Muscle layer of duodenum (tissue), 2 donors: ENCODE data around the gene RBSN.

ENCODE experiments used
- H3K27ac ChIP-seq: one replicate; pipeline ENCODE4 v1.7.0; 2013; ENCODE audit warnings: mild to moderate bottlenecking, low read length
- H3K27me3 ChIP-seq: one replicate; pipeline ENCODE4 v1.7.0; 2013; ENCODE audit warnings: low read depth, mild to moderate bottlenecking, control low read depth, low read length
- H3K36me3 ChIP-seq, 2 donors: one replicate each; pipeline ENCODE4 v1.7.0; 2013; ENCODE audit warnings: low read length in 2 of 2, control low read depth in 1 of 2, mild to moderate bottlenecking in 1 of 2; ENCODE audit not compliant: insufficient read depth in 2 of 2, control insufficient read depth in 1 of 2
- H3K4me1 ChIP-seq, 2 donors: one replicate each; pipeline ENCODE4 v1.7.0; 2013; ENCODE audit warnings: low read length in 2 of 2, mild to moderate bottlenecking in 2 of 2, control low read depth in 1 of 2, moderate library complexity in 1 of 2; ENCODE audit not compliant: insufficient read depth in 2 of 2, control insufficient read depth in 1 of 2
- H3K4me3 ChIP-seq, 2 donors: one replicate each; pipeline ENCODE4 v1.7.0; 2013; ENCODE audit warnings: low read length in 2 of 2, low read depth in 1 of 2, mild to moderate bottlenecking in 1 of 2
- H3K9me3 ChIP-seq, 2 donors: one replicate each; pipeline ENCODE4 v1.7.0; 2013; ENCODE audit warnings: low read length in 2 of 2, control low read depth in 1 of 2, mild to moderate bottlenecking in 1 of 2; ENCODE audit not compliant: control insufficient read depth in 1 of 2
- donor health status: healthy.

The RBSN gene

GRCh38 chr3:15041950-15042349 lies 57.0 kb downstream of the RBSN start:
- Histone ChIP-seq H3K27ac (no peak overlapping the region), H3K4me1 (peaks cover 0 to 9% of the 10 kb centered on the region in 2 donors), H3K4me3 (no peak overlapping the region), H3K27me3 (no peaks in the 10 kb centered on the region), H3K36me3 (peaks cover 86 to 91% of the 10 kb centered on the region in 2 donors), H3K9me3 (no peaks in the 10 kb centered on the region)

- no peaks in the 10 kb centered on the region for H3K9me3 ChIP-seq
- H3K27me3 ChIP-seq, result no peaks in the 10 kb centered on the region
- no peak overlapping the region for H3K4me3 ChIP-seq
- peaks cover 0 to 9% of the 10 kb centered on the region in 2 donors for H3K4me1 ChIP-seq
- H3K36me3 ChIP-seq, result peaks cover 75 to 83% of the 10 kb centered on the region in 2 donors
- no peak overlapping the region for H3K27ac ChIP-seq
Measured at GRCh38 chr3:15040844-15041243, 58.1 kb downstream of the RBSN start.

- Histone ChIP-seq H3K4me3 (no peak overlapping the region), H3K4me1 (peaks cover 0 to 3% of the 10 kb centered on the region in 2 donors), H3K27ac (no peak overlapping the region), H3K9me3 (no peaks in the 10 kb centered on the region), H3K36me3 (peaks cover 70 to 71% of the 10 kb centered on the region in 2 donors), H3K27me3 (no peaks in the 10 kb centered on the region)
Measured at GRCh38 chr3:15038306-15038705, 60.6 kb downstream of the RBSN start.

DNA sequence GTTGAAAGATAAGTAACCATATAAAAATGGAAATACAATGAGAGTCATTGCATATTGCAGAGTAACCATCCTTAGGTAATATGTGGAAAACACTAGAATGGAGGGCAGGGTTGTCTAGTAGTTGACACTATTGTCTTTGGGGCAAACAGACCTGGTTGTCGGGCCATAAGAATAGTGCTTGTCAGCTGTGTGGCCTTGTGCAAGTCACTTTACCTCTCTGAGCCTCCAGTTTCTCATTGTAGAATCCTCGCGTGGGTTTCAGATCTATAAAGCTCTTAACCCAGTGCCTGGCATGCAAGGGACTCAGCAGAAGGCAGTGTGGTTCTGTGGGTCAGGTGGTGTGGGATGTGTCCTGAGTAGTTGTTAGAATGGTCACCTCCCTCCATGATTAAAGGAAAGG lies 65.8 kb downstream of the RBSN start:
- peaks cover 60 to 64% of the 10 kb centered on the region in 2 donors for H3K36me3 ChIP-seq
- no peaks in the 10 kb centered on the region for H3K9me3 ChIP-seq
- H3K27me3 ChIP-seq, result no peaks in the 10 kb centered on the region

GRCh38 chr3:15032650-15033049 lies 66.3 kb downstream of the RBSN start:
- H3K27ac ChIP-seq, result no peak overlapping the region
- no peak overlapping the region for H3K4me3 ChIP-seq
- peaks cover 57 to 63% of the 10 kb centered on the region in 2 donors for H3K36me3 ChIP-seq
- no peaks in the 10 kb centered on the region for H3K27me3 ChIP-seq
- H3K4me1 ChIP-seq, result no peaks in the 10 kb centered on the region
- H3K9me3 ChIP-seq, result no peaks in the 10 kb centered on the region

More for the DNA sequence above, 65.8 kb downstream of the RBSN start:
- Histone ChIP-seq H3K4me3 (no peak overlapping the region), H3K27ac (no peak overlapping the region), H3K4me1 (no peaks in the 10 kb centered on the region)

GRCh38 chr3:15029625-15030024 lies 69.3 kb downstream of the RBSN start:
- Histone ChIP-seq H3K27ac (no peak overlapping the region), H3K9me3 (no peaks in the 10 kb centered on the region), H3K36me3 (peaks cover 57 to 75% of the 10 kb centered on the region in 2 donors), H3K27me3 (no peaks in the 10 kb centered on the region), H3K4me3 (no peak overlapping the region), H3K4me1 (no peaks in the 10 kb centered on the region)

- Histone ChIP-seq H3K27me3 (no peaks in the 10 kb centered on the region), H3K4me1 (no peaks in the 10 kb centered on the region), H3K9me3 (no peaks in the 10 kb centered on the region), H3K36me3 (peaks cover 66 to 76% of the 10 kb centered on the region in 2 donors), H3K4me3 (no peak overlapping the region), H3K27ac (no peak overlapping the region)
Measured at GRCh38 chr3:15023719-15024118, 75.2 kb downstream of the RBSN start.

- H3K36me3 ChIP-seq, result peaks cover 61 to 71% of the 10 kb centered on the region in 2 donors
- no peaks in the 10 kb centered on the region for H3K9me3 ChIP-seq
- H3K4me1 ChIP-seq, result no peaks in the 10 kb centered on the region
- H3K27ac ChIP-seq, result no peak overlapping the region
- no peak overlapping the region for H3K4me3 ChIP-seq
- no peaks in the 10 kb centered on the region for H3K27me3 ChIP-seq
Measured at GRCh38 chr3:15023249-15023648, 75.7 kb downstream of the RBSN start.
